ENCODE measurements around the gene ANO9.

- TF ChIP-seq CTCF (conservative IDR thresholded peaks at IDR 0.05) (no peak), ZFX (IDR thresholded peaks at IDR 0.05) (no peak)
Observed at GRCh38 chr11:398826-399225, 43.0 kb downstream of the ANO9 start.
